Mammary epithelial cell (primary cell): ENCODE data around the gene TRIM50.
"Not testable (repeated sequence)": the region's sequence is repeated elsewhere in the genome, so short reads cannot be mapped to it uniquely, and the experiment has no call there.

ENCODE experiments used
- EZH2 ChIP-seq: IDR thresholded peaks from 2 replicates; pipeline ENCODE4 v1.6.1; 2012; ENCODE audit warnings: low read length, inconsistent platforms, borderline replicate concordance
- TF ChIP-seq, protein P1 (sequence below), 2 donors: IDR thresholded peaks in 1 of 2; conservative IDR thresholded peaks in 1 of 2; 2 replicates each; pipeline ENCODE4 v1.5.1; 2011 to 2012; ENCODE audit warnings: inconsistent platforms in 2 of 2, low read length in 2 of 2, mild to moderate bottlenecking in 2 of 2, control low read depth in 1 of 2, low read depth in 1 of 2; ENCODE audit not compliant: insufficient read depth in 1 of 2; ENCODE audit errors: extremely low read depth in 1 of 2

DNA sequence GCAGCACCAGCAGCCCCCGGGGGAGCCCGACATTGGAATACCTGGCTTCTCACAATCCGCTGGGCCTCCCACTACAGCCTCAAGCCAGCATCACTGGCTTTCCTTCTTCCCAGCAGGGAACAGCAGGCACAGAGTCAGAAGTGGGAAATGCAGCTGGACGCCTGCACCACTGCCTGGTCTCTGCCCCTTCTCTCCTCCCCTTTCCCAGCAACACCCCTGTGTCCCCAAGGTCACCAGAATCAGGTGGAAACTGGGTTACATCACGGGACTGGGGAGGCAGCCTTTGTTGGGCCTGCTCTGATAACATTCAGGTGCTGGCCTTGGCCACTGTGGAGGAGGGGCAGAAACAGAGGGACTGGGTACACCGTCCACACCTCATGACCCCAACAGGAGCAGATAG, 2.5 kb downstream of the TRIM50 start:
- TF ChIP-seq, protein P1, sequence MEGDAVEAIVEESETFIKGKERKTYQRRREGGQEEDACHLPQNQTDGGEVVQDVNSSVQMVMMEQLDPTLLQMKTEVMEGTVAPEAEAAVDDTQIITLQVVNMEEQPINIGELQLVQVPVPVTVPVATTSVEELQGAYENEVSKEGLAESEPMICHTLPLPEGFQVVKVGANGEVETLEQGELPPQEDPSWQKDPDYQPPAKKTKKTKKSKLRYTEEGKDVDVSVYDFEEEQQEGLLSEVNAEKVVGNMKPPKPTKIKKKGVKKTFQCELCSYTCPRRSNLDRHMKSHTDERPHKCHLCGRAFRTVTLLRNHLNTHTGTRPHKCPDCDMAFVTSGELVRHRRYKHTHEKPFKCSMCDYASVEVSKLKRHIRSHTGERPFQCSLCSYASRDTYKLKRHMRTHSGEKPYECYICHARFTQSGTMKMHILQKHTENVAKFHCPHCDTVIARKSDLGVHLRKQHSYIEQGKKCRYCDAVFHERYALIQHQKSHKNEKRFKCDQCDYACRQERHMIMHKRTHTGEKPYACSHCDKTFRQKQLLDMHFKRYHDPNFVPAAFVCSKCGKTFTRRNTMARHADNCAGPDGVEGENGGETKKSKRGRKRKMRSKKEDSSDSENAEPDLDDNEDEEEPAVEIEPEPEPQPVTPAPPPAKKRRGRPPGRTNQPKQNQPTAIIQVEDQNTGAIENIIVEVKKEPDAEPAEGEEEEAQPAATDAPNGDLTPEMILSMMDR (conservative IDR thresholded peaks at IDR 0.05 in 1 of 2, IDR thresholded peaks at IDR 0.05 in 1 of 2; ENCODE audit: extremely low read depth in 1 of 2, insufficient read depth in 1 of 2, low read depth in 1 of 2, low read length in 2 of 2), result not testable (repeated sequence)
- TF ChIP-seq EZH2, result not testable (repeated sequence)
